Measurements from ENCODE around the gene NHLRC4.

- TF ChIP-seq CTCF (optimal IDR thresholded peaks at IDR 0.05 in 1 of 3, IDR thresholded peaks at IDR 0.05 in 1 of 3, conservative IDR thresholded peaks at IDR 0.05 in 1 of 3; ENCODE audit: extremely low read depth in 1 of 3, insufficient read depth in 2 of 3, low read length in 3 of 3) (no peak), EZH2 (IDR thresholded peaks at IDR 0.05; ENCODE audit: low read length) (no peak)
Observed at GRCh38 chr16:595942-596735, 29.3 kb downstream of the NHLRC4 start.
